Stimulated activated CD8-positive, alpha-beta memory T cell treated with anti-CD3 and anti-CD28 coated beads, Interleukin-7, amount 100 ng/mL, for 48 hours (primary cell): ENCODE measurements around the gene PIAS1.
"Not testable (repeated sequence)": the region's sequence is repeated elsewhere in the genome, so short reads cannot be mapped to it uniquely, and the experiment has no call there.

Source experiments
- DNase-seq, 2 donors: peaks; one replicate each; pipeline ENCODE4 v3.0.0-alpha.2; 2020; ENCODE audit warnings: low read depth in 1 of 2; ENCODE audit errors: extremely low read depth in 1 of 2

Gene PIAS1

GRCh38 chr15:68113751-68114150, 59.6 kb downstream of the PIAS1 start:
- no peak for DNase-seq

- no peak for DNase-seq
These were observed 60.2 kb downstream of the PIAS1 start for GRCh38 chr15:68114356-68114755.

DNA sequence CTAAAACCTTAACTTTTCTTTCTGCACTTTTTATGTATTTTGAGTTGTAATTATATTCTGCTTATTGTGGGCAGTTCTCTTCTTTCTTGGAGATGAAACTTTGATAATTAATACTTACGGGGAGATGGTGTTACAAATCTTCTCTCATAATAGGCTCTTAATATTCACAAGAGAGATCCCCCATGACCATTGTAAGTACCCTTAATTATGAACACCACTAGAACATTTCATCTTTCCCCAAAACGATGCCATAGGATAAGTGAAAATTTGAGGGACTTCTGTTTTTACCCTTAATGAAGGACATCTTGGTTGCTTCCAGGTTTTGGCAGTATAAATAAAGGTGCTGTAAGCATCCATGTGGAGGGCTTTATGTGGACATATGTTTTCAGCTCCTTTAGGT, 60.7 kb downstream of the PIAS1 start:
- DNase-seq = no peak

GRCh38 chr15:68124700-68125099, 70.6 kb downstream of the PIAS1 start:
- DNase-seq = no peak

DNA sequence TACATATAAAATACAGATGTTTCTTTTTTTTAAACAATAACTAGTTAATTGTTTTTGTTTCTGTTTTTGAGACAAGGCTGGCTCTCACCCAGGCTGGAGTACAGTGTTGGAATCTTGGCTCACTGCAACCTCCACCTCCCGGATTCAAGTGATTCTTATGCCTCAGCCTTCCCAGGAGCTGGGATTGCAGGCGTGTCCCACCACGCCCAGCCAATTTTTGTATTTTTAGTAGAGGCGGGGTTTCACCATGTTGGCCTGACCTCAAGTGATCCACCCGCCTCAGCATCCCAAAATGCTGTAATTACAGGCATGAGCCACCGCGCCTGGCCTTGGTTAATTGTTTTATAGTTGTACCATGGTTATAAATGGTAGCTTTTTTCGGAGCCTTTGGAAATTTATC, 72.3 kb downstream of the PIAS1 start:
- no peak for DNase-seq

DNA sequence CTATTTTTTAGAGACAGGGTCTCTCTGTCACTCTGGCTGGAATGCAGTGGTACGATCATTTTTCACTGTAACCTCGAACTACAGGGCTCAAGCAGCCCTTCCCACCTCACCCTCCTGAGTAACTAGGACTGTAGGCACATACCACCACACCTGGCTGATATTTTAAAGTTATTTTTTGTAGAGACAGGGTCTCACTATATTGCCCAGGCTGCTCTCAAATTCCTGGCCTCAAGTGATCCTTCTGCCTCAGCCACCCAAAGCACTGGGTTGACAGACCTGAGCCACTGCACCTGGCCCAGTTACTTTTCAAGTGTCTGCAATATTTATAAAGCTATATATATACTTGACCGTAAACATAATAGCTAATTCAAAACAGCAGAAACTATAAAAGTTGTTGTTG, 75.0 kb downstream of the PIAS1 start:
- no peak for DNase-seq

- no peak for DNase-seq
These were observed 76.7 kb downstream of the PIAS1 start for GRCh38 chr15:68130851-68131250.

GRCh38 chr15:68137096-68137495, 83.0 kb downstream of the PIAS1 start:
- DNase-seq = no peak

- no peak for DNase-seq
These were observed 89.0 kb downstream of the PIAS1 start for GRCh38 chr15:68143129-68143528.

DNA sequence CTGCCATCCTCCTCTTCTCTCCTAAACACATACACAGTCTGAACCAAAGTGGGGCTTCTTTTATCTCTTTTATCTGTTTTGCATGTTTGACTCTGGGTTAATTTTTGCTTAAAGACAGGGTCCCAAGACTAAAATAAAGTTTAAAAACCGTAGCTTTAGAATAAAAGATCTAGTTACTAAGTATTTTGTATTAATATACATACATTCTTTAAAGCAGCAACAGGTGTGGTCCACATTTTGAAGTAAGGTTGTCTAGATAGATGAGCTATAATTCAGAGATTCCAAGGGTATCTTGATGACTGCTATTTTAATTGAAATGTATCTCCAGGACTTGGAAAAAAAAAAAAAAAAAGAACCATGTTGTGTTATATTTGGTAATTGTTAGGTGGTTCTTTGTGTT, 89.7 kb downstream of the PIAS1 start:
- no peak for DNase-seq

- DNase-seq = no peak
These were observed 91.6 kb downstream of the PIAS1 start for GRCh38 chr15:68145706-68146105.

GRCh38 chr15:68148039-68148438, 93.9 kb downstream of the PIAS1 start:
- DNase-seq = no peak

DNA sequence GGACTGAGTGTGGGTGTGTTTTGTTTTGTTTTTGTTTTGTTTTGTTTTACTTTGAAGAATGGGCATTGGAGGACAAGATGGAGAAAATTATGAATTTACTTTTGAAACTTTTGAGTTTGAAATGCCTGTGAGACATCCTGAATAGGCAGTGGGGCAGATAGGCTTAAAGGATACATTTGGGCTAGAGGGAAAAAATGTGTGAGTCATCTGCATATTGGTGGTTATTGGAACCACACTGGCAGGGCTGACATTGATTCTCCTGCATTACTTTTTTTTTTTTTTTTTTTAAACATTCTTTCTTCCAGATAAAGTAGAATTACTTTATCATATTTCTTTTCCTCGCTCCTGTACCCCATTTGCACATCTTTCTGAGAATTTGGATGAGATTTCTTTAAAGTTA, 94.9 kb downstream of the PIAS1 start:
- no peak for DNase-seq

DNA sequence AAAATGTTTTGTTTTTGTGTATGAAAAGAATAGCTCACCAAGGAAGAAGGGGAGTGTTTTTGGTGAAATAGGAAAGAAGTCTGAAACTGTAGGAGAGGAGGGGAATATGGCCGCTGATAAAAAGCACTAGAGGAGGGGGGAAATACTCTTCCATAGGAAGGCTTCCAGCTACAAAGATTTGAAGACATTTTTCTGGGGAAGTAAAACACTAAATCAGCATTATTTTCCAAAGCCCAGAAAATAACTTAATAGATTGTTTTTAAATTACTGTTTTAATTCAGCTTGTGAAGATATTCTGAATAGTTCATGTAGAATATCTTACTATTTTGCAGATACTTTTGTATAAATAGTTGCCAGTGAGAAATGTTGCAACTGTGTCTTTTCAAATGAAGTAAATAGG, 96.1 kb downstream of the PIAS1 start:
- no peak for DNase-seq

DNA sequence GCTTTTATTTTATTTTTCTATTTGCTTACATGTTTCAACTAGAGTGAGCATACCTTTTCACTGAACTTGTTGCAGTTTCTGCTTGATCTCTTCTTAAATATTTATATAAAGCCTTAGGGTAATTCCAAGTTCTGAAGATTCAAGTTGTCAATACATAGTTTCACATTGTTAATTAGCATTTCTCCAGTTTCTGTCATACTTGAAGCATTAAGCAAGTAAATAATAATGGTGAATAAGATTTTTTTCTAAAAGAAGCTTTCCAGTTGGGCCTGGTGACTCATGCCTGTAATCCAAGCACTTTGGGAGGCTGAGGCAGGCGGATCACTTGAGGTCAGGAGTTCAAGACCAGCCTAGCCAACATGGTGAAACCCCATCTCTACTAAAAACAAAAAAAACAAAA, 97.2 kb downstream of the PIAS1 start:
- no peak for DNase-seq

- no peak for DNase-seq
These were observed 98.2 kb downstream of the PIAS1 start for GRCh38 chr15:68152342-68152741.

GRCh38 chr15:68154923-68155559, 100.9 kb downstream of the PIAS1 start:
- no peak for DNase-seq

DNA sequence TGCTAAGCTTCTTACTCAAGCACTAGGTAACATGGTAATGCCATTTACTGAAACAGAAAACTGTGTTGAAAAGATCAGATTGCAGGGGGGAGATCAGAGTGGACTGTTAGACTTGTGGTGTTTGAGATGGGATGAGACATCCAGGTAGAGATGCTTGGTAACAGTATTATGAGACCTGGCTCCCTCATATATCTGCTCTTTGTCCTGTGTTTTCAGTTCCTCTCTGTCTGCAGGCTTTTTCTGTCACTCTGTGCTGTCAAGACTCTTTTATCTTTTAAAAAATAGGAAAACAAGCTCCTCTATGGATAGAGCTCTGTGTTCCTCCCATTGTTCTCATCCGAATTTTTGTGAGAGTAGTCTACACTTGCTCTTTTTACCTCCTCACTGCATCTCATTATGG, 103.0 kb downstream of the PIAS1 start:
- DNase-seq = no peak

GRCh38 chr15:68158046-68158628, 104.0 kb downstream of the PIAS1 start:
- DNase-seq = no peak

GRCh38 chr15:68163191-68163590, 109.1 kb downstream of the PIAS1 start:
- no peak for DNase-seq

DNA sequence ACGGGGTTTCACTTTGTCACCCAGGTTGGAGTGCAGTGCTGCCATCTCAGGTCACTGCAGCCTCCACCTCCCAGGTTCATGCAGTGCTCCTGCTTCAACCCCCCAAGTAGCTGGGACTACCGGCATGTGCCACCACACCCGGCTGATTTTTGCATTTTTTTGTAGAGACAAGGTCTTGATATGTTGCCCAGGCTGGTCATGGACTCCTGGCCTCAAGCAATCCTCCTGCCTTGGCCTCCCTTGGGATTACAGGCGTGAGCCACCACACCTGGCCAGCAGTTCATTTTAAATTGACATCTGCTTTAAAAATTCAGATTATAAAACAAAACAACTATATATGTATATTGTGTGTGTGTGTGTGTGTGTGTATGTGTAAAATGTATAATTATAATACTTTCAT, 112.7 kb downstream of the PIAS1 start:
- no peak for DNase-seq

DNA sequence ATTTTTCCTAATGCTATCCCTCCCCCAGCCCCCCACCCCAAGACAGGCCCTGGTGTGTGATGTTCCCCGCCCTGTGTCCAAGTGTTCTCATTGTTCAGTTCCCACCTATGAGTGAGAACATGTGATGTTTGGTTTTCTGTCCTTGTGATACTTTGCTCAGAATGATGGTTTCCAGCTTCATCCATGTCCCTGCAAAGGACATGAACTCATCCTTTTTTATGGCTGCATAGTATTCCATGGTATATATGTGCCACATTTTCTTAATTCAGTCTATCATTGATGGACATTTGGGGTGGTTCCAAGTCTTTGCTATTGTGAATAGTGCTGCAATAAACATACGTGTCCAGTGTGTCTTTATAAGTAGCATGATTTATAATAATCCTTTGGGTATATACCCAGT, 117.9 kb downstream of the PIAS1 start:
- not testable (repeated sequence) for DNase-seq

DNA sequence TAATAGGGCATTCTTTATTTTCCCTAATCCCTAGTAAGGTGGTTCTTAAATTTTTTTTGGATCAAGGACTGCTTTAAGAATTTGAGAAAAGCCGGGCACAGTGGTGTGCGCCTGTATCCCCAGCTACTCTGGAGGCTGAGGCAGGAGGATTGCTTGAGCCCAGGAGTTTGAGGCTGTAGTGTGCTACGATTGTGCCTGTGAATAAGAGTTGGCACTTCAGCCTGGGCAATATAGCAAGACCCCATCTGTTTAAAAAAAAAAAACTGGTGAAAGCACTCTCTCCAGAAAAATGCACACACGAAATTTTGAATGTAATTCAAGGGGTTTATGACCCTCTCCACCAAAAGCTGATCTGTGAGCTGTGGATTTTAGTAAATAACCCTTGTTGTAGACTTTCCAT, 119.0 kb downstream of the PIAS1 start:
- no peak for DNase-seq
